GM12874 (cell line): ENCODE data around the gene ANKRD11.

Experiments
- CTCF ChIP-seq: IDR thresholded peaks from 2 replicates; pipeline ENCODE4 v1.5.1; 2011; ENCODE audit warnings: low read depth, mild to moderate bottlenecking, control low read depth, low read length, moderate library complexity; ENCODE audit not compliant: insufficient read depth

ANKRD11 gene

GRCh38 chr16:89400740-89401139 lies 89.6 kb downstream of the ANKRD11 start:
- TF ChIP-seq CTCF = no peak

- TF ChIP-seq CTCF = no peak
Observed at GRCh38 chr16:89398924-89399323, 91.4 kb downstream of the ANKRD11 start.

DNA sequence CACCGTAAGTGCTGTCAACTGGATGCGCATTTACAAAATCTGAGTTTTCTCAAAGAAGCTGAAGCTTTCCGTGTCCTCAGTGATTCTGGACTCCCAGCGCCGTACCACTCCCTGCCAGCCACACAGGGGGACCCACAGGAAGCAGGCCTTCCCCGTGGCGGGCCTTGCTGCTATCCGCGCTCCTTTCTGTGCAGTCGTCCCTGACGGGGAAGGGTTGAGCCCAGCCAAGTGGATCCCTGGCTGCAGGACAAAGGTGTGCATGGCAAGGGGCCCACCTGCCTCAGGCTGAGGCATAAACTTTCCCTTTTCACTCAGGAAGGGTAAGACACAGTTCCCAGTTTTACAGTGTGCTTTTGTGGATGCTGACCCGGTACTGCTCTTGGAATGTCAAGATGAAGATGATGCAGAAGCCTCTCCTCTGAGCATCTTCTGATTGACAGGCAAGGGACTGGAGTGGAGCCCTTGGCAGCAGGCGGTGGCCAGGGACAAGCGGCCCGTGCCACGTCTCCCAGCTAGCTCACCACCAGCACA lies 93.0 kb downstream of the ANKRD11 start:
- no peak for TF ChIP-seq CTCF

GRCh38 chr16:89396156-89396555 lies 94.2 kb downstream of the ANKRD11 start:
- no peak for TF ChIP-seq CTCF

DNA sequence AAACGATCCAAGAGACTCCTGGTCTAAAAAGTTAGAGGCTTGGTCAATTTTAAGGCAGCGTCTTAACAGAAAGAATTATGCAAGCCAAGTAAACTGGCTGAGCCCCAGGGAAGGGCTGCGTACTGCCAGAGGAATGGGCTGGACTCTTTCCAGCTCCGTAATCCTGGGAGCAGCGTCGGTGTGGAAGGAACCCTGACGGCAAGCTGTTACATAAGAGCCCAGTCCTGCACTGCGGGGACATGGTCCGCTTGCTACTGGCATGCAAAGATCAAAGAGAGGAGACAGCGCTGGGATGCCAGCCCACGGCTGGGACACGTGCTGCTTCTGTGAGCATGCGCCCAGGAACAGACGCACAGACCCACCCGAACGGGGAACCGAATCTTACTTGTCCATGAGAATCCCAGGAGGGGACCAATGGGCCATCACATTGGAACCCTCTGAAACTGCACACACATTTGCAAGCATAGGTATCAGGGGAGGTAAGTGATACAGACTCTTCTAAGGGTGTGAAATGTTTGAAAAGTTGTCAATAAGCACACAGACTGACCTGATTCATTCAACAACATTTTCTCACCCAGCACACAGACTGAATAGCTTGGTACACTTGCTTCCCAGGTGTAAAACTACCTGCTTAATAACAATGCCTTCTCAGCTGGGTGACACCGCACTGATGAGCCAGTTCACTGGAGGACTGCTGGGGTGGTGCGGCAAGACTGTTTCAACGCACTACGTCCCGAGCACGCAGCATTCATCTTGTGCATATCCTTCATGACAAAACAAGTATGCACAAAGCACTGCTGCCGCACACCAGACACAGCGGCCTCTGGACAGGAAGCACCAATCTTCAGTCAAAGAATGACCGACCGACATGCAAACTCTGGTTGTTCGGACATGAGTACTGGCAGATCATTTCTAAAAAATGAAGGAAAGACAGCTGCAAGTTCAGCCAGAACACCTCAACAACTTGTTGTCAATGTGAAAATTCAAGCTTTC lies 94.9 kb downstream of the ANKRD11 start:
- TF ChIP-seq CTCF = no peak

DNA sequence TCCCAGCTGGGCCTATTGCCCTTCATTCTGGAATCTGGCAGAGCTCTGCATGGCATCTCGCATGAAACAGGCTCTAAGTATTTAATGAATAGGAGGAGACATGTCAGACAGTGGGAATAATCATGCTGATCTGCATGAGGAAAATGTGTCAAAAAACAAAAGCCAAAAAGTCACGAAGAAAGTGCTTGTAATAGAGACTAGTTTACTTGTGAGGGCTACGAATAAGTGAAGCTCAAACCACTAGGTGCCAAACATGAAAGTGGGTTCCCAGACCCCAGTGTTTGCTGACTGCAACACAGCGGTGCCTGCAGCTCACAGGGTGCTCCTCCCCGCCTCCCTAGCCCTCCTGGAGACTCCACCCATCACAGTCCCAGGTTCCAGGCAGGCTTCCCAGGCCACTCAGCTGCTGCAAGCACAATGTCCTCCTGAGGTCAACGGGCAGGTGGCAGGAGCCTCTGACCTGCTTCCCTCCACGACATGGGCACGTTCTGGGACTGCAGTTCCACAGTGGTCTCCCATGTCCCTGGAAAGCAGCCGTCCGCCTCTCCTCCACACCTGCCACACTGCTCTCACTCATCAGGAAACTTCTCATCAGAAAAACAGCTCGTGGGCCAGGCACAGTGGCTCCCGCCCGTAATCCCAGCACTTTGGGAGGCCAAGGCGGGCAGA lies 96.5 kb downstream of the ANKRD11 start:
- no peak for TF ChIP-seq CTCF

- TF ChIP-seq CTCF = no peak
Observed at GRCh38 chr16:89392881-89393737, 97.3 kb downstream of the ANKRD11 start.
